ENCODE measurements around the gene ROBO1. TPM values are rescaled to one million over a fixed set of nuclear protein-coding genes. Genes with fewer than 3 reads are reported as not detected.

ROBO1 gene
- total and polyA plus RNA-seq, 12 donors: 6.4 to 144 (median 43.9) TPM

DNA sequence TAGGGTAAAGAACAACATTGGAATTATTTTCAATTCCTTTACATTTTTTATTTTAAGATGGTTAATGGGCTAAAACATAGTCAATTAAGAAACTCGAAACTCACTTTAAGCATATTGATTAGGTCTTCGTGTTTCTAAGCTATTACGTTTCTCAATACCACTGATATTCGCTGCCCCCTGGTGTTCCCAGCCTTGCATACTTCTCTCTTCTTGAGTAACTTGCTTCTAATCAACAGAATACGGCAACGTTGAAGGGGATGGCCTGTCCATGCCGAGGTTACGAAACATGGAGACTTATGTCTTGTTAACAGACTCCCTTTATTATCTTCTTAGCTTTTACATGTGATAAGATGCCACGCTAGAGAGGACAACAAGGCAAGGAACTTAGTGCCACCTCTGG is 43.6 kb downstream of the ROBO1 start:
- no peaks in the 10 kb centered on the region for H3K9me3 ChIP-seq (replicated peaks in 1 of 3)
- no peak overlapping the region for H3K27ac ChIP-seq
- no peaks in the 10 kb centered on the region for H3K36me3 ChIP-seq (replicated peaks in 1 of 2)
- intact Hi-C loops (cut with DNase I): no loop called here
- no peak for TF ChIP-seq POLR2A (IDR thresholded peaks at IDR 0.05)
- TF ChIP-seq, protein P1, sequence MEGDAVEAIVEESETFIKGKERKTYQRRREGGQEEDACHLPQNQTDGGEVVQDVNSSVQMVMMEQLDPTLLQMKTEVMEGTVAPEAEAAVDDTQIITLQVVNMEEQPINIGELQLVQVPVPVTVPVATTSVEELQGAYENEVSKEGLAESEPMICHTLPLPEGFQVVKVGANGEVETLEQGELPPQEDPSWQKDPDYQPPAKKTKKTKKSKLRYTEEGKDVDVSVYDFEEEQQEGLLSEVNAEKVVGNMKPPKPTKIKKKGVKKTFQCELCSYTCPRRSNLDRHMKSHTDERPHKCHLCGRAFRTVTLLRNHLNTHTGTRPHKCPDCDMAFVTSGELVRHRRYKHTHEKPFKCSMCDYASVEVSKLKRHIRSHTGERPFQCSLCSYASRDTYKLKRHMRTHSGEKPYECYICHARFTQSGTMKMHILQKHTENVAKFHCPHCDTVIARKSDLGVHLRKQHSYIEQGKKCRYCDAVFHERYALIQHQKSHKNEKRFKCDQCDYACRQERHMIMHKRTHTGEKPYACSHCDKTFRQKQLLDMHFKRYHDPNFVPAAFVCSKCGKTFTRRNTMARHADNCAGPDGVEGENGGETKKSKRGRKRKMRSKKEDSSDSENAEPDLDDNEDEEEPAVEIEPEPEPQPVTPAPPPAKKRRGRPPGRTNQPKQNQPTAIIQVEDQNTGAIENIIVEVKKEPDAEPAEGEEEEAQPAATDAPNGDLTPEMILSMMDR (IDR thresholded peaks at IDR 0.05): no peak
- H3K4me1 ChIP-seq (replicated peaks in 1 of 2): no peaks in the 10 kb centered on the region
- 76 to 81% (median 78%) methylated on average over 9 of the region's 9 CpGs for WGBS, 4 donors
- no peak for DNase-seq
- no peak overlapping the region for H3K4me3 ChIP-seq
- H3K27me3 ChIP-seq: no peaks in the 10 kb centered on the region

DNA sequence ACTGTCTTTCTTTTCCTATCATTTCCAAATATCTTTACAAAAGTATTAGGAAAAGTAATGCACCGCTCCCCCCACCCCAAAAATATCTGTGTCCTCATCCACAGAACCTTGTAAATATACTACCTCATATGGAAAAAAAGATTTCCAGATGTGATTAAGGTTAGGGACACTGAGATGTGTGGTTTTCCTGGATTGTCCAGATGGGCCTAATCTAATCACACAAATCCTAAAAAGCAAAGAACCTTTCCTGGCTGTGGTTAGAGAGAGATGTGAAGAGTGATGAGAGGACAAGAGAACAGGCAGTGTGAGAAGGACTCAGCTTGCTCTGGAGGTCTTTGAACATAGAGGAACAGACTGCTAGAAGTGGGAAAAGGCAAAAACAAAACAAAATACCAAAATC is 77.7 kb downstream of the ROBO1 start:
- Histone ChIP-seq H3K4me3 (no peak overlapping the region), H3K9me3 (replicated peaks in 1 of 3) (no peaks in the 10 kb centered on the region), H3K27ac (no peak overlapping the region), H3K36me3 (replicated peaks in 1 of 2) (no peaks in the 10 kb centered on the region), H3K27me3 (no peaks in the 10 kb centered on the region), H3K4me1 (replicated peaks in 1 of 2) (no peaks in the 10 kb centered on the region)
- no peak for TF ChIP-seq POLR2A (IDR thresholded peaks at IDR 0.05)
- TF ChIP-seq, protein P1 (IDR thresholded peaks at IDR 0.05): no peak
- DNase-seq: no peak
- WGBS, 4 donors: 59 to 98% (median 76%) methylated on average over 1 of the region's 1 CpG
- intact Hi-C loops (cut with DNase I): no loop called here

DNA sequence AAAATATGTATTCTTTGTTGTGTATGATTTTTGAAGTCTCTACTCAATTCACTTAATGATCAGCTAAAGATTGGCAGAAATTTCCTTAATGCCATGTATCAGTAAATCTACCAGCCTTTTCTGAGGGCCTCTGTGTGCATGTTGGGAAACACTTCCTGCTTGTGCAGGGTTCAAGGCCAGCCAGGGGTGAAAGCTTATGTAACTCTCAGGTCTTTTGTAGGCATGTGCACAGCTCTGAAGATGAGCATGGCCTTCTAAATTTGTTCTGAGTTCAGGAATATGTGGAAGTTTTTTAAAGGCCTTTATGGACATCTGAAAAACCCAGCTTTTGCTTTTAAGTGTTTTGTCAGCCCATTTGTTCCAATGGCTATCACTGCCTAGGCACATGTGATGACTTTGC is 82.7 kb downstream of the ROBO1 start:
- no peaks in the 10 kb centered on the region for H3K36me3 ChIP-seq (replicated peaks in 1 of 2)
- no peaks in the 10 kb centered on the region for H3K27me3 ChIP-seq
- H3K27ac ChIP-seq: no peak overlapping the region
- H3K4me3 ChIP-seq: no peak overlapping the region
- H3K9me3 ChIP-seq (replicated peaks in 1 of 3): no peaks in the 10 kb centered on the region
- no peaks in the 10 kb centered on the region for H3K4me1 ChIP-seq (replicated peaks in 1 of 2)
- intact Hi-C loops (cut with DNase I): no loop called here
- TF ChIP-seq, protein P1 (IDR thresholded peaks at IDR 0.05): no peak
- no peak for TF ChIP-seq POLR2A (IDR thresholded peaks at IDR 0.05)
- no peak for DNase-seq

- Histone ChIP-seq H3K36me3 (replicated peaks in 1 of 2) (no peaks in the 10 kb centered on the region), H3K9me3 (replicated peaks in 1 of 3) (no peaks in the 10 kb centered on the region), H3K4me1 (replicated peaks in 1 of 2) (no peaks in the 10 kb centered on the region), H3K27ac (no peak overlapping the region), H3K4me3 (no peak overlapping the region), H3K27me3 (no peaks in the 10 kb centered on the region)
- 90 to 95% (median 91%) methylated on average over 1 of the region's 1 CpG for WGBS, 4 donors
- no peak for TF ChIP-seq POLR2A (IDR thresholded peaks at IDR 0.05)
- TF ChIP-seq, protein P1 (IDR thresholded peaks at IDR 0.05): no peak
- intact Hi-C loops (cut with DNase I): no loop called here
- no peak for DNase-seq
These were observed 83.8 kb downstream of the ROBO1 start for GRCh38 chr3:79684041-79684440.
